Trophoblast cell (in vitro differentiated cells and primary cell): ENCODE results near the gene SEC14L6.

Experiments
- DNase-seq, 2 donors: peaks; one replicate each; pipeline ENCODE4 v3.0.0-alpha.2; 2016
- H2AFZ ChIP-seq: 2 replicates; pipeline ENCODE4 v1.6.1; 2013; ENCODE audit warnings: low read length, moderate library complexity, mild to moderate bottlenecking; ENCODE audit not compliant: insufficient read depth, poor library complexity
- H2AK5ac ChIP-seq: 2 replicates; pipeline ENCODE4 v1.6.1; 2013; ENCODE audit warnings: mild to moderate bottlenecking, low read length
- H2BK120ac ChIP-seq: 2 replicates; pipeline ENCODE4 v1.6.1; 2013; ENCODE audit warnings: low read length, mild to moderate bottlenecking, moderate library complexity; ENCODE audit not compliant: insufficient read depth, poor library complexity
- H2BK12ac ChIP-seq: 2 replicates; pipeline ENCODE4 v1.6.1; 2013; ENCODE audit warnings: mild to moderate bottlenecking, low read length, moderate library complexity
- H2BK5ac ChIP-seq: 2 replicates; pipeline ENCODE4 v1.6.1; 2013; ENCODE audit warnings: low read length, low read depth, moderate library complexity, mild to moderate bottlenecking; ENCODE audit not compliant: poor library complexity
- H3K14ac ChIP-seq: 2 replicates; pipeline ENCODE4 v1.6.1; 2013; ENCODE audit warnings: mild to moderate bottlenecking, low read length
- H3K18ac ChIP-seq: 2 replicates; pipeline ENCODE4 v1.6.1; 2013; ENCODE audit warnings: mild to moderate bottlenecking, low read length
- H3K23ac ChIP-seq: 2 replicates; pipeline ENCODE4 v1.6.1; 2013; ENCODE audit warnings: low read length
- H3K27ac ChIP-seq: 2 replicates; pipeline ENCODE4 v1.5.1; 2013; ENCODE audit warnings: low read depth, mild to moderate bottlenecking, inconsistent platforms, low read length, moderate library complexity
- H3K27me3 ChIP-seq: 2 replicates; pipeline ENCODE4 v1.6.1; 2013; ENCODE audit warnings: inconsistent platforms, mild to moderate bottlenecking, low read length, moderate library complexity; ENCODE audit not compliant: insufficient read depth
- H3K36me3 ChIP-seq, 2 experiments: 1 replicate in 1 of 2; 2 replicates in 1 of 2; pipeline ENCODE4 v1.6.1; 2013; ENCODE audit warnings: low read length in 2 of 2, mild to moderate bottlenecking in 2 of 2, moderate library complexity in 1 of 2; ENCODE audit not compliant: insufficient read depth in 2 of 2, control insufficient read depth in 1 of 2
- H3K4ac ChIP-seq: 2 replicates; pipeline ENCODE4 v1.6.1; 2013; ENCODE audit warnings: low read depth, mild to moderate bottlenecking, low read length, moderate library complexity
- H3K4me1 ChIP-seq, 2 experiments: 1 replicate in 1 of 2; 2 replicates in 1 of 2; pipeline ENCODE4 v1.6.1; 2013; ENCODE audit warnings: low read length in 2 of 2, mild to moderate bottlenecking in 2 of 2, moderate library complexity in 1 of 2; ENCODE audit not compliant: insufficient read depth in 2 of 2, control insufficient read depth in 1 of 2
- H3K4me2 ChIP-seq: 2 replicates; pipeline ENCODE4 v1.6.1; 2013; ENCODE audit warnings: inconsistent platforms, mild to moderate bottlenecking, low read length, moderate library complexity
- H3K4me3 ChIP-seq: 2 replicates; pipeline ENCODE4 v1.5.1; 2013; ENCODE audit warnings: mild to moderate bottlenecking, low read depth, low read length, inconsistent platforms
- H3K79me1 ChIP-seq: one replicate; pipeline ENCODE4 v1.6.1; 2013; ENCODE audit warnings: low read length
- H3K79me2 ChIP-seq: 2 replicates; pipeline ENCODE4 v1.6.1; 2013; ENCODE audit warnings: low read length, mild to moderate bottlenecking; ENCODE audit not compliant: control insufficient read depth, insufficient read depth, poor library complexity
- H3K9ac ChIP-seq: 2 replicates; pipeline ENCODE4 v1.6.1; 2013; ENCODE audit warnings: mild to moderate bottlenecking, low read length
- H3K9me3 ChIP-seq: 2 replicates; pipeline ENCODE4 v1.6.1; 2013; ENCODE audit warnings: low read depth, mild to moderate bottlenecking, control low read depth, inconsistent platforms, low read length; ENCODE audit not compliant: insufficient read depth
- H4K12ac ChIP-seq: 2 replicates; pipeline ENCODE4 v1.6.1; 2013; ENCODE audit warnings: low read depth, mild to moderate bottlenecking, low read length, moderate library complexity
- H4K8ac ChIP-seq: 2 replicates; pipeline ENCODE4 v1.6.1; 2013; ENCODE audit warnings: low read depth, mild to moderate bottlenecking, low read length, moderate library complexity
- H4K91ac ChIP-seq: one replicate; pipeline ENCODE4 v1.6.1; 2013; ENCODE audit warnings: low read depth, mild to moderate bottlenecking, low read length, moderate library complexity
- WGBS: extraction: QIAGEN DNeasy Blood & Tissue Kit; methylation state at CpG from one replicate; pipeline ENCODE4 v1.1.7; 2013; ENCODE audit warnings: missing lambda C conversion rate; ENCODE audit not compliant: insufficient read length, insufficient coverage; ENCODE audit errors: extremely low coverage; 5-methylcytosine and 5-hydroxymethylcytosine counted together

Gene SEC14L6

DNA sequence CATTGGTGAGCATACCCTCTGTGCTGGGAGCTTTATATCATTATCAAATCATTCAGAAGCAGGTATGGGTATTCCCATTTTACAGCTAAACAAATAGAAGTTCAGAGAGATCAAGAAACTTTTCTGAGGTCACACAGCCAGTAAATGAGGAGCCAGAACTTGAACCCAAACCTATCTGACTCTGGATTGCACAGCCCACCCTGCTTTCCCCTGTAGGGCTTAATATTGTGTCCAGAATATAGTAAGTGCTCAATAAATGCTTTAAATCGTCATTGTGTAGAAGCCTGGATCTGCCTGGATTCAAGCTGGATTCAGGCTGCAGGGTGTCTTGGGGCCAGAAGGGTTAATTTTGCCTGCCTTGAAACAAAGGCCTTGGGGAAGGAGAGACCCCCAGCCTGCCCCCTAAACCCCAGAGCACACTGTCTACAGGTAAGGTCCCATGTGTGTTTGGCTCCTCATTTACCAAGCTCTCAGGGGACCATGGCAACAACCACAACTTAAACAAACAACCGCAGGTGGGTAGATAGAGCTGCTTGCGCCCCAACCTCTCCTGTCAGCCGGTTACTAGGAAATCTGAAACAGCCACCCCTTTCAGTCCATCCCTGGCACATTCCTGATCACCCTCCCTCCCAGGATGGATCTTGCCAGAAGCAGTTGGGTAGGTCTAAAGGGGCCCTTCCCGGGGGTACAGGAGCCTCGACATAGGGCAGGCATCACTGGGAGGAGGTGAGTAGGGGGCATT lies 71.7 kb downstream of the SEC14L6 start:
- Histone ChIP-seq H3K18ac (no peak overlapping the region), H3K4ac (no peak overlapping the region), H4K12ac (no peak overlapping the region), H3K4me3 (no peak overlapping the region), H3K4me1 (no peaks in the 10 kb centered on the region), H2BK120ac (no peak overlapping the region), H3K23ac (no peak overlapping the region), H3K27me3 (peaks cover 2% of the 10 kb centered on the region), H2BK5ac (no peak overlapping the region), H2BK12ac (no peak overlapping the region), H3K79me1 (no peaks in the 10 kb centered on the region), H3K9me3 (no peaks in the 10 kb centered on the region), H2AK5ac (no peak overlapping the region), H3K14ac (no peak overlapping the region), H2AFZ (no peak overlapping the region), H3K36me3 (no peaks in the 10 kb centered on the region), H3K27ac (no peak overlapping the region), H3K79me2 (no peaks in the 10 kb centered on the region), H4K8ac (no peak overlapping the region), H3K4me2 (no peak overlapping the region), H3K9ac (no peak overlapping the region), H4K91ac (no peak overlapping the region)
- no CpG with 5 or more reads among the region's 6 CpGs for WGBS
- DNase-seq: no peak

- Histone ChIP-seq H3K9ac (no peak overlapping the region), H3K79me2 (no peaks in the 10 kb centered on the region), H3K79me1 (no peaks in the 10 kb centered on the region), H4K8ac (no peak overlapping the region), H3K4me1 (no peaks in the 10 kb centered on the region), H2AFZ (no peak overlapping the region), H4K12ac (no peak overlapping the region), H3K14ac (no peak overlapping the region), H4K91ac (no peak overlapping the region), H2BK120ac (no peak overlapping the region), H3K27me3 (peaks cover 2% of the 10 kb centered on the region), H3K4me3 (no peak overlapping the region), H3K27ac (no peak overlapping the region), H3K23ac (no peak overlapping the region), H3K9me3 (no peaks in the 10 kb centered on the region), H2AK5ac (no peak overlapping the region), H3K18ac (no peak overlapping the region), H2BK12ac (no peak overlapping the region), H3K36me3 (no peaks in the 10 kb centered on the region), H2BK5ac (no peak overlapping the region), H3K4me2 (no peak overlapping the region), H3K4ac (no peak overlapping the region)
- no CpG with 5 or more reads among the region's 4 CpGs for WGBS
- DNase-seq: no peak
Measured at GRCh38 chr22:30474121-30474520, 72.4 kb downstream of the SEC14L6 start.

DNA sequence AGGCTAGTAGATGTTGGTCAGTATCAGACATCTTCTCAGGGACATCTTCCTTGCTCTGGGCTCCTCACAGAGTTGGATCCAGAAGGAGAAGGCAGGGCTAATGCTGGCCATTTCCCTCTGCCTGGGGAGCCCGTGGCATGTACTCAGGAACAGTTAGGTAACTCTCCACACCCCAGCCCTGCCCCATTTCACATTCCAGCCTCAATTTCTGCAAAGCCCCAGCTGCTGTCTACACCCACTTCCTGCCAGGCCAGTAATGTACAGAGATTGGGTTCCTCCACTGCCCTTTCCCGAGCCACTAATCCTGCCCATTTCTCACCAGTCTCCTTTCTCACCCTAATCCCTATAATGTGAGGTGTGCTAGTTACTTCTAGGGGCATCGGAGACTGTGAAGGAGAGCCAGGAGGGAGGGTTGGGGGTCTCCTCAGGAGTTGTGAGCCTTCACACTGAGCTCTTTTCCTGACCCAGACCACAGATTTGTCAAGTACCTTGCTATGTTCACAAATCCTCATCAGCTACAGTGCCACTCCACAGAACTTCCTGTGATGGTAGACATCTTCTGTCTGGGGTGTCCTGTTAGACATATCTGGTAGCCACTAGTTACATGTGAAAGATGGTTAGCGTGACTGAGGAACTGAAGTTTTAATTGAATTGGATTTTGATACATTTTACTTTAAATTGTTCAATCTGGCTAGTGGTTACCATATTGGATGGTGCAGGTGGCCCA lies 73.4 kb downstream of the SEC14L6 start:
- no peaks in the 10 kb centered on the region for H3K79me2 ChIP-seq
- H3K23ac ChIP-seq: no peak overlapping the region
- H3K4me1 ChIP-seq: no peaks in the 10 kb centered on the region
- no peaks in the 10 kb centered on the region for H3K79me1 ChIP-seq
- H2BK120ac ChIP-seq: no peak overlapping the region
- H3K14ac ChIP-seq: no peak overlapping the region
- no peaks in the 10 kb centered on the region for H3K36me3 ChIP-seq
- no CpG with 5 or more reads among the region's 4 CpGs for WGBS
- H2BK5ac ChIP-seq: no peak overlapping the region
- H3K27me3 ChIP-seq: peaks cover 2% of the 10 kb centered on the region
- H2AFZ ChIP-seq: no peak overlapping the region
- H3K27ac ChIP-seq: no peak overlapping the region
- H4K8ac ChIP-seq: no peak overlapping the region
- H4K12ac ChIP-seq: no peak overlapping the region
- no peak overlapping the region for H3K9ac ChIP-seq
- no peak overlapping the region for H2AK5ac ChIP-seq
- no peak overlapping the region for H3K4me2 ChIP-seq
- H4K91ac ChIP-seq: no peak overlapping the region
- no peak overlapping the region for H3K18ac ChIP-seq
- H2BK12ac ChIP-seq: no peak overlapping the region
- no peak overlapping the region for H3K4ac ChIP-seq
- H3K4me3 ChIP-seq: no peak overlapping the region
- no peak for DNase-seq
- H3K9me3 ChIP-seq: peaks cover 2% of the 10 kb centered on the region
